A549 (cell line): ENCODE results near the gene NTN5. TPM values are rescaled to one million over a fixed set of nuclear protein-coding genes. Genes with fewer than 3 reads are reported as not detected.
A peak's percentile ranks its signal among the peaks of the same experiment; 100 is the strongest.

ENCODE experiments used
- ATAC-seq, 2 experiments: fragments of 200-7000 bp in 1 of 2; fragments of >200 bp in 1 of 2; cut with Nextera tagmentation in 1 of 2; cut with Tn5 transposase in 1 of 2; 3 replicates each; pipeline versions ENCODE4 v1.8.0 to v1.9.1; 2018 to 2020; ENCODE audit warnings: mild to moderate bottlenecking in 1 of 2, moderate library complexity in 1 of 2
- CTCF ChIA-PET: fragments of 300-600 bp; sonication (Branson Sonifier 250); formaldehyde crosslinking; extraction: SDS; loops from one replicate; lab custom pipeline; 2021; ENCODE audit warnings: antibody characterized with exemption, inconsistent platforms; lab: Yijun Ruan, JAX
- POLR2A ChIA-PET: fragments of 350-600 bp; formaldehyde crosslinking; extraction: SDS; loops from one replicate; lab custom pipeline; 2021; ENCODE audit warnings: antibody characterized with exemption, inconsistent platforms; lab: Yijun Ruan, JAX
- DNase-seq, 2 experiments: peaks; one replicate each; pipeline versions ENCODE4 v3.0.0 to v3.0.0-alpha.2; 2011 to 2016; ENCODE audit warnings: low read depth in 1 of 2, low spot score in 1 of 2
- FAIRE-seq: peaks from 2 replicates; lab custom pipeline; 2011; peaks lifted over from hg19 to GRCh38; lab: Jason Lieb, UNC
- H3K27ac ChIP-seq, 2 experiments: fragments of >200 bp; sonication (Bioruptor Twin); formaldehyde crosslinking; 3 replicates each; pipeline ENCODE4 v1.5.1; 2016 to 2017
- H3K4me1 ChIP-seq: fragments of >200 bp; sonication (Bioruptor Twin); formaldehyde crosslinking; 3 replicates; pipeline ENCODE4 v1.6.1; 2016
- H3K4me2 ChIP-seq: fragments of >200 bp; sonication (Bioruptor Twin); formaldehyde crosslinking; 3 replicates; pipeline ENCODE4 v1.6.1; 2016
- H3K4me3 ChIP-seq: fragments of >200 bp; sonication (Bioruptor Twin); formaldehyde crosslinking; 3 replicates; pipeline ENCODE4 v1.5.1; 2016
- H3K9me3 ChIP-seq: fragments of >200 bp; sonication (Bioruptor Twin); formaldehyde crosslinking; 3 replicates; pipeline ENCODE4 v1.6.1; 2016
- HDAC2 ChIP-seq: fragments of 200-600 bp; sonication (generic); IDR thresholded peaks from 2 replicates; pipeline ENCODE4 v1.6.1; 2016
- HOXA7 ChIP-seq: fragments of 250-450 bp; sonication (Bioruptor Pico); IDR thresholded peaks from 2 replicates; pipeline ENCODE4 v1.5.0; 2020; ENCODE audit warnings: mild to moderate bottlenecking, moderate library complexity
- HOXB5 ChIP-seq: fragments of 250-450 bp; sonication (Bioruptor Pico); IDR thresholded peaks from 2 replicates; pipeline ENCODE4 v1.5.0; 2020; ENCODE audit warnings: mild to moderate bottlenecking, moderate library complexity
- JUN ChIP-seq, 2 experiments: fragments of >200 bp; sonication (Bioruptor Twin); formaldehyde crosslinking; IDR thresholded peaks; 2 replicates in 1 of 2; 3 replicates in 1 of 2; pipeline ENCODE4 v1.6.1; 2016 to 2017
- KDM5A ChIP-seq: fragments of 200-600 bp; sonication (generic); IDR thresholded peaks from 2 replicates; pipeline ENCODE4 v1.6.1; 2016; ENCODE audit warnings: antibody characterized with exemption, mild to moderate bottlenecking
- MAZ ChIP-seq: fragments of 150-350 bp; IDR thresholded peaks from 2 replicates; pipeline ENCODE4 v1.6.1; 2014; ENCODE audit warnings: antibody characterized with exemption, low read depth, low read length, borderline replicate concordance
- MYC ChIP-seq: IDR thresholded peaks from 2 replicates; pipeline ENCODE4 v1.6.1; 2012; ENCODE audit warnings: mild to moderate bottlenecking, inconsistent platforms, low read length, improper control_type of control experiment, borderline replicate concordance
- POLR2A ChIP-seq: IDR thresholded peaks from 2 replicates; pipeline ENCODE4 v1.6.1; 2012; ENCODE audit warnings: mild to moderate bottlenecking, low read length
- RAD21 ChIP-seq, 2 experiments: fragments of >200 bp in 1 of 2; sonication (Bioruptor Twin) in 1 of 2; formaldehyde crosslinking in 1 of 2; IDR thresholded peaks in 1 of 2; conservative IDR thresholded peaks in 1 of 2; 2 replicates in 1 of 2; 3 replicates in 1 of 2; pipeline ENCODE4 v1.6.1; 2012 to 2018; ENCODE audit warnings: inconsistent platforms in 1 of 2
- RARB ChIP-seq: fragments of 250-450 bp; sonication (Bioruptor Pico); IDR thresholded peaks from 2 replicates; pipeline ENCODE4 v1.8.0; 2021; ENCODE audit warnings: mild to moderate bottlenecking, moderate library complexity
- SREBF2 ChIP-seq: fragments of 450-650 bp; IDR thresholded peaks from 2 replicates; pipeline ENCODE4 v1.6.1; 2014; ENCODE audit warnings: mild to moderate bottlenecking, moderate library complexity
- TFCP2L1 ChIP-seq: fragments of 250-450 bp; sonication (Bioruptor Pico); IDR thresholded peaks from 2 replicates; pipeline ENCODE4 v1.5.0; 2021; ENCODE audit warnings: mild to moderate bottlenecking
- ZNF302 ChIP-seq: fragments of 250-450 bp; sonication (Bioruptor Pico); IDR thresholded peaks from 2 replicates; pipeline ENCODE4 v1.9.0; 2021; ENCODE audit warnings: inconsistent platforms, mild to moderate bottlenecking, moderate library complexity
- WGBS: methylation state at CpG from one replicate; pipeline ENCODE4 v1.1.6; 2017; ENCODE audit errors: missing lambda C conversion rate; 5-methylcytosine and 5-hydroxymethylcytosine counted together
- polyA plus RNA-seq, 4 experiments: library from polyadenylated mRNA; depleted of rRNA in 3 of 4; stranded (reverse); fragments of >200 nt; fragmentation: RNase III in 1 of 4; extraction: RNeasy Plus Mini Kit Qiagen cat#74134 plus additional on column Dnase treatment in 1 of 4; gene quantifications; 2 replicates in 3 of 4; 3 replicates in 1 of 4; pipeline ENCODE4 v1.2.3, GENCODE V29; 2011 to 2017
- TF ChIP-seq, protein P1 (sequence below): fragments of 200-600 bp; sonication (generic); IDR thresholded peaks from 2 replicates; pipeline ENCODE4 v1.6.1; 2016; ENCODE audit warnings: antibody characterized with exemption, mild to moderate bottlenecking, moderate library complexity

The NTN5 gene
- polyA plus RNA-seq, 2 of the 4 experiments (the other 2 are of a cell fraction), result 0.18 to 0.22 TPM

DNA sequence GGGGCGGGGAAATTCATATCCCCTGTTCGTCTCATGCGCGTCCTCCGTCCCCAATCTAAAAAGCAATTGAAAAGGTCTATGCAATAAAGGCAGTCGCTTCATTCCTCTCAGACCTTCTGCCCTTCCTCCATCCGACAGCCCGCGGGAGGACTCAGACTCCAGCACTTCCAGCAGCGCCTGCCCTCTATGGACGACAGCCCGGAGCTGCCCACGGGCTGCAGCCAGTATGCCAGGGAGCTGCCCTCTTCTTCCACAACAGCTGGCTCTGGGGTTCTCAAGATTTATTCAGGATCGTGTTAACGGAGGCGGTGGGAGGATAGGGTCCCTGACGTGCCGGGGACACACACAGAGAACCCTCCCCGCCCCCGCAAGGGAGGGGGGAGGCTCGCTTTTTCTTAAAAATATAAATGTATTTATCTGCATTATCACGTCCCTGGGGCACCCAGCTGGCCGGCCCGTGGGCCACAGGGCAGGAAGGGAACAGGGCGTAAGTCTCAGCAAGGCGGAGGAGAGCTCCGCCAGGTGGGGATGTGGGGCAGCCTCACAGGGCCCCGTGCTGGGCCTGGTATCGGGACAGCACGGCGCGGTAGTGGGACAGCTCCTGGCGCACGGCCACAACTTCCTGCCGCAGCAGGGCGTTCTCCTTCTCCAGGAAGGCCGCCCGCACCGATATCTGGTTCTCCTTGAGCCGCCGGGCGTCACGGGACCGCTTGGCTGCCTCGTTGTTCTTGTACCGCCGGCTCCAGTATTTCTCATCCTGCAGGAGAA, 42.3 kb downstream of the NTN5 start:
- ATAC-seq (no peak), FAIRE-seq (no peak)

DNA sequence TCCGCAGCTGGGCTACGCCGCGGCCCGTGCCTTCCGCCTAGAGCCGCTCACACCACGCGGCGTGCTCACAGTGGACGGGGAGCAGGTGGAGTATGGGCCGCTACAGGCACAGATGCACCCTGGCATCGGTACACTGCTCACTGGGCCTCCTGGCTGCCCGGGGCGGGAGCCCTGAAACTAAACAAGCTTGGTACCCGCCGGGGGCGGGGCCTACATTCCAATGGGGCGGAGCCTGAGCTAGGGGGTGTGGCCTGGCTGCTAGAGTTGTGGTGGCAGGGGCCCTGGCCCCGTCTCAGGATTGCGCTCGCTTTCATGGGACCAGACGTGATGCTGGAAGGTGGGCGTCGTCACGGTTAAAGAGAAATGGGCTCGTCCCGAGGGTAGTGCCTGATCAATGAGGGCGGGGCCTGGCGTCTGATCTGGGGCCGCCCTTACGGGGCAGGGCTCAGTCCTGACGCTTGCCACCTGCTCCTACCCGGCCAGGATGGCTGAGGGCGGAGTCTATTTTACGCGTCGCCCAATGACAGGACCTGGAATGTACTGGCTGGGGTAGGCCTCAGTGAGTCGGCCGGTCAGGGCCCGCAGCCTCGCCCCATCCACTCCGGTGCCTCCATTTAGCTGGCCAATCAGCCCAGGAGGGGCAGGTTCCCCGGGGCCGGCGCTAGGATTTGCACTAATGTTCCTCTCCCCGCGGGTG, 43.1 kb downstream of the NTN5 start:
- ATAC-seq (0 out of 6 replicates have a peak, but pooled peaks of 1 of the 2 experiments have one; percentile 0), DNase-seq (no peak), FAIRE-seq (no peak)
- ChIA-PET CTCF (interaction anchor here (0.5 to 1.6 kb wide), 3 partner anchors 16 to 195 kb away, joined by 3 to 6 read pairs (median 3); partner anchors contain the start of gene CA11), POLR2A (interaction anchor here (0.6 to 2.7 kb wide), 2 partner anchors 11 to 15 kb away, joined by 3 to 19 read pairs; partner anchors contain the start of genes FAM83E, RPL18 and SPHK2)
- WGBS, result 83% methylated on average over 45 of the region's 48 CpGs
- Histone ChIP-seq H3K4me1 (peaks cover 40% of the 10 kb centered on the region), H3K27ac (no peak overlapping the region), H3K4me3 (no peak overlapping the region), H3K4me2 (no peak overlapping the region), H3K9me3 (no peaks in the 10 kb centered on the region)
- TF ChIP-seq ZNF302, result no peak
- TF ChIP-seq HOXA7 (CRISPR knock-in tag), result peak; percentile 44; the same call in 1 of the 2 replicates
- no peak for TF ChIP-seq RARB

More for the DNA sequence above, 42.3 kb downstream of the NTN5 start:
- ChIA-PET CTCF (interaction anchor here (0.5 to 1.6 kb wide), 5 partner anchors 15 to 194 kb away, joined by 3 to 6 read pairs (median 4); partner anchors contain the start of gene CA11), POLR2A (interaction anchor here (2.7 kb wide), 1 partner anchor 11 kb away, joined by 19 read pairs; the partner anchor contains the start of genes RPL18 and SPHK2)
- 92% methylated on average over 47 of the region's 47 CpGs for WGBS
- Histone ChIP-seq H3K4me3 (no peak overlapping the region), H3K27ac (no peak overlapping the region), H3K4me1 (peaks cover 44% of the 10 kb centered on the region), H3K4me2 (no peak overlapping the region), H3K9me3 (no peaks in the 10 kb centered on the region)
- no peak for DNase-seq
- TF ChIP-seq, protein P1, sequence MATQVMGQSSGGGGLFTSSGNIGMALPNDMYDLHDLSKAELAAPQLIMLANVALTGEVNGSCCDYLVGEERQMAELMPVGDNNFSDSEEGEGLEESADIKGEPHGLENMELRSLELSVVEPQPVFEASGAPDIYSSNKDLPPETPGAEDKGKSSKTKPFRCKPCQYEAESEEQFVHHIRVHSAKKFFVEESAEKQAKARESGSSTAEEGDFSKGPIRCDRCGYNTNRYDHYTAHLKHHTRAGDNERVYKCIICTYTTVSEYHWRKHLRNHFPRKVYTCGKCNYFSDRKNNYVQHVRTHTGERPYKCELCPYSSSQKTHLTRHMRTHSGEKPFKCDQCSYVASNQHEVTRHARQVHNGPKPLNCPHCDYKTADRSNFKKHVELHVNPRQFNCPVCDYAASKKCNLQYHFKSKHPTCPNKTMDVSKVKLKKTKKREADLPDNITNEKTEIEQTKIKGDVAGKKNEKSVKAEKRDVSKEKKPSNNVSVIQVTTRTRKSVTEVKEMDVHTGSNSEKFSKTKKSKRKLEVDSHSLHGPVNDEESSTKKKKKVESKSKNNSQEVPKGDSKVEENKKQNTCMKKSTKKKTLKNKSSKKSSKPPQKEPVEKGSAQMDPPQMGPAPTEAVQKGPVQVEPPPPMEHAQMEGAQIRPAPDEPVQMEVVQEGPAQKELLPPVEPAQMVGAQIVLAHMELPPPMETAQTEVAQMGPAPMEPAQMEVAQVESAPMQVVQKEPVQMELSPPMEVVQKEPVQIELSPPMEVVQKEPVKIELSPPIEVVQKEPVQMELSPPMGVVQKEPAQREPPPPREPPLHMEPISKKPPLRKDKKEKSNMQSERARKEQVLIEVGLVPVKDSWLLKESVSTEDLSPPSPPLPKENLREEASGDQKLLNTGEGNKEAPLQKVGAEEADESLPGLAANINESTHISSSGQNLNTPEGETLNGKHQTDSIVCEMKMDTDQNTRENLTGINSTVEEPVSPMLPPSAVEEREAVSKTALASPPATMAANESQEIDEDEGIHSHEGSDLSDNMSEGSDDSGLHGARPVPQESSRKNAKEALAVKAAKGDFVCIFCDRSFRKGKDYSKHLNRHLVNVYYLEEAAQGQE, result no peak
- TF ChIP-seq POLR2A, result 0 out of 2 replicates have a peak, but pooled peaks have one; percentile 11

DNA sequence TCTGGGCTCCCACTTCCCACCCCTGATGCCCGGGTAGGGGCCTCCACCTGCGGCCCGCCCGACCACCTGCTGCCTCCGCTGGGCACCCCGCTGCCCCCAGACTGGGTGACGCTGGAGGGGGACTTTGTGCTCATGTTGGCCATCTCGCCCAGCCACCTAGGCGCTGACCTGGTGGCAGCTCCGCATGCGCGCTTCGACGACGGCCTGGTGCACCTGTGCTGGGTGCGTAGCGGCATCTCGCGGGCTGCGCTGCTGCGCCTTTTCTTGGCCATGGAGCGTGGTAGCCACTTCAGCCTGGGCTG, 43.6 kb downstream of the NTN5 start:
- WGBS, result 98% methylated on average over 17 of the region's 22 CpGs
- ChIA-PET POLR2A (interaction anchor here (2.6 kb wide), 1 partner anchor 10 kb away, joined by 22 read pairs; the partner anchor contains the start of genes RPL18 and SPHK2), CTCF (interaction anchor here (1.5 to 2.7 kb wide), 2 partner anchors 11 to 139 kb away, joined by 3 to 8 read pairs; partner anchors contain the start of genes RPL18 and SPHK2)
- TF ChIP-seq MAZ, result no peak
- no peak; a peak in 1 of 5 replicates for TF ChIP-seq JUN (IDR thresholded peaks at IDR 0.05)
- no peak for TF ChIP-seq ZNF302
- TF ChIP-seq RAD21 (conservative IDR thresholded peaks at IDR 0.05 in 1 of 2, IDR thresholded peaks at IDR 0.05 in 1 of 2), result no peak
- TF ChIP-seq HDAC2, result no peak
- TF ChIP-seq KDM5A, result no peak
- TF ChIP-seq SREBF2, result no peak
- TF ChIP-seq MYC, result no peak
- no peak for TF ChIP-seq TFCP2L1 (CRISPR knock-in tag)
- TF ChIP-seq HOXB5 (CRISPR knock-in tag), result no peak
- DNase-seq, result no peak
- no peak overlapping the region for H3K4me2 ChIP-seq
- H3K27ac ChIP-seq, result no peak overlapping the region
- H3K4me1 ChIP-seq, result peaks cover 41% of the 10 kb centered on the region
- ATAC-seq, result no peak
- no peak overlapping the region for H3K4me3 ChIP-seq
- no peaks in the 10 kb centered on the region for H3K9me3 ChIP-seq
- no peak for FAIRE-seq
